Activated CD8-positive, alpha-beta memory T cell treated with anti-CD3 and anti-CD28 coated beads for 1 hour (primary cell): Measurements from ENCODE around the gene SLC44A5.
"Not testable (repeated sequence)": the region's sequence is repeated elsewhere in the genome, so short reads cannot be mapped to it uniquely, and the experiment has no call there.

Source experiments
- DNase-seq, 2 donors: peaks; one replicate each; pipeline ENCODE4 v3.0.0-alpha.2; 2020; ENCODE audit warnings: low read depth in 1 of 2; ENCODE audit errors: extremely low read depth in 1 of 2

The SLC44A5 gene

DNA sequence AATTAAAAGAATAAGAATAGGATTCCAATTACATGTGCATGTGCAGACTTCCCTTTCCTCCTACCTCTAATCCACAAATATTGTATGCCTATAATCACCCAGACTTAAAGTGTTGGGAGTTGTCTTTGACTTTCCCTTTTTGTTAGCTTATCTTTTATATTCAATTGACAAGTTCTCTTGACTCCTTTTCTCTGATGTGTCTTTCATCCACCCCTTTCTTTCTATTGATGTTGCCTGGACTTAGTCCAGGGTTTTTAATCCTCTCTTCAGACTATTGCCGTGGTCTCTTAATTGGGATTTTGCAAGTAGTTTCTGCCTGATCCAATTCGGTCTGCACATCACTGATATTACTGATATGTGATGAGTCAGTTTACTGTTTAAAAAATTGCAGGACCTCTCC lies 305.9 kb downstream of the SLC44A5 start:
- no peak for DNase-seq

- DNase-seq, result no peak
Observed at GRCh38 chr1:75293270-75293669, 317.6 kb downstream of the SLC44A5 start.

DNA sequence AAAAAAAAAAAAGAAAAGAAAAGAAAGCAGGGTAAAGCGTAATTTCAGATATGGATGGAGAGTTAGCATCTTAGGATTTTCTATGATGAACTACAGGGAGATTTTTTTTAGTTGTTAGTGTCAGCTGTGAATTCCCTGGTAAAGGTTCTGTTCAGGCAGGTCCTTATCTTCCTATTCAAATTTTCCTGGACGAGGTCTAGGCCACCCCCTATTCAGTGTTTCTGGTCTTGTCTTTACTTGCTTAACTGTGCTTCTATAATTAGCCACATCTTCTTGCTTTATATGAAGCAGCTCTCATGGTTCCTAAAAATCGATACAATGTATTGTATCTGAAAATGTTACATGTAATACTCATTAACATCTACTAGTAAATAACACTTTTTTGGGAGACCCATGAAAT lies 318.9 kb downstream of the SLC44A5 start:
- no peak for DNase-seq

GRCh38 chr1:75276385-75276784 lies 334.5 kb downstream of the SLC44A5 start:
- DNase-seq, result no peak

DNA sequence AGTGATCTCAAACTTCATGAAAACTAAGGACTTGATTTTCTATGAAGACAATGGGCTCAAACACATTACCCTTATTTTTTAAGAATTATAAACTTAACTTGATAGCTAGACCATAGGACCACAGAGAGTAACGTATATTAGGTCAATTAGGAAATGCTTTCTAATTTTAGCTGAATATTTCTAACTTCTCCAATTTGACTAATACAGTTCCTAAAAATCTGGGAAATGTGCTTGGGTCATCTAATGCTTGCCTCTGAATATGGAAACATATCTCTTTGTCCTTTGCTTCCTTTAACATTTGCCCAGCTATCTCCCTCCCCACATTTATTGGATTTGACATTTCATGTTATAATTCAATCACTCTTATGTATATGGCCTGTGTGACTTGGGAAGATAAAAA lies 335.3 kb downstream of the SLC44A5 start:
- no peak for DNase-seq

- no peak for DNase-seq
Observed at GRCh38 chr1:75274920-75275506, 335.9 kb downstream of the SLC44A5 start.

DNA sequence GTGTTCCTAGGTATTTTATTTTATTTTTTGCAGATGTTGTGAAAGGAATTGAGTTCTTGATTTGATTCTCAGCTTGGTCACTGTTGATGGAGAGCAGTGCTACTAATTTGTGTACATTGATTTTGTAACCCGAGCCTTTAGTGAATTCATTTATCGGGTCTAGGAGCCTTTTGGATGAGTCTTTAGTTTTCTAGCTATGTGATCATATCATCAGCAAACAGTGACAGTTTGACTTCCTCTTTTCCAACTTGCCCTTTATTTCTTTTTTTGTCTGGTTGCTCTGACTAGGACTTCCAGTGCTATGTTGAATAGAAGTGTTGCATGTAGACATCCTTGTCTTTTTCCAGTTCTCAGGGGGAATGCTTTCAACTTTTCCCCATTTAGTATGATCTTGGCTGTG lies 337.8 kb downstream of the SLC44A5 start:
- DNase-seq, result no peak

DNA sequence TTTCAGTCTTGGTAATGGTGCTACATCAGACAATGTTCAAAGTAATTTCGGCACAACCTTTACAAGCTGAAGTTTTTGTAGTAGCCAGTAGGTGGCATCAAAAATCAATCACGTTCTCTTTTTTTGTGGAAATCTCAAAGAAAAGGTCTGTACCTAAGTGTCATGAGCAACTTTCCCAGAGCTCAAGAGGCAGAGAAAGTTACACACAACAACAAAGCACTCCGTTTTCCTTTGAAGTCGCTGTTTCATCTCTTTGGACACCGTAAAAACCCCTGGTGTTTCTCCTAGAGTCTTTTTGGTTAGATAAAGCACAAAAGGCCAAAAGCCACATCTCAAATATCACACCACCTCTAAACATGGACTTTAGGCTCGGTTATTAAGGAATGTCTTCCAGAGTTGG lies 345.1 kb downstream of the SLC44A5 start:
- DNase-seq, result no peak

DNA sequence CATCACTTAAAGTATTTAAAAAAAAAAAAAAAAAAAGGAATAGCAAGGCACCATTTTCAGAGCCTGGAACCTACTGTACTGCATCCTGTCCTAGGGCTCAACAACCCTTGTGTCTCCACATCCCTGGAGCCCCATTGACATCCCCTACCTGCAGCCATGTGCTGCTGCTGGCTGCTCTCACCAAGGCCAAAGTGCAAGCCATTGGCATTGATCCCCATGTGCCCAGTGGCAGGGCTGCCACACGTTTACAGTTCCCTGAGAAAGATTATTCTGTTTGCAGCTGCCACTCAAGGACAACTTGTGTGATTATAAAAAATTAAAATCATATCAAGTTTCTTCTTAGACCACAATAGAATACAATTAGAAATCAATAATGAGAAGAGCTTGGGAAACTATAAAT lies 346.8 kb downstream of the SLC44A5 start:
- no peak for DNase-seq

- not testable (repeated sequence) for DNase-seq
Observed at GRCh38 chr1:75263616-75264015, 347.3 kb downstream of the SLC44A5 start.

DNA sequence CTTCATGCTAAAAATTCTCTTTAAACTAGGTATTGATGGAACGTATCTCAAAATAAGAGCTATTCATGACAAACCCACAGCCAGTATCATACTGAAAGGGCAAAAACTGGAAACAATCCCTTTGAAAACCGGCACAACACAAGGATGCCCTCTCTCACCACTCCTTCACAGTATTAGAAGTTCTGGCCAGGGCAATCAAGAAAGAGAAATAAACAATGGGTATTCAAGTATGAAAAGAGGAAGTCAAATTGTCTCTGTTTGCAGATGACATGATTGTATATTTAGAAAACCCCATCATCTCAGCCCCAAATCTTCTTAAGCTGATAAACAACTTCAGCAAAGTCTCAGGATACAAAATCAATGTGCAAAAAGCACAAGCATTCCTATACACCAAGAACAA lies 349.0 kb downstream of the SLC44A5 start:
- not testable (repeated sequence) for DNase-seq

DNA sequence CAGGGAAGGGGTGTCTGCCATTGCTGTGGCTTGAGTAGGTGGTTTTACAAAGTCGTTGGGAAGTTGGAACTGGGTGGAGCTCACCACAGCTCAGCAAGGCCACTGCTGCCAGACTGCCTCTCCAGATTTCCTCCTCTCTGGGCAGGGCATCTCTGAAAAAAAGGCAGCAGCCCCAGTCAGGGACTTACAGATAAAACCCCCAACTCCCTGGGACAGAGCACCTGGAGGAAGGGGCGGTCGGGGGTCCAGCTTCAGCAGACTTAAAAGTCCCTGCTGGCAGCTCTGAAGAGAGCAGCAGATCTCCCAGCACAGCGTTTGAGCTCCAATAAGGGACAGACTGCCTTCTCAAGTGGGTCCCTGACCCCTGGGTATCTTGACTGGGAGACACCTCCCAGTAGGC lies 352.6 kb downstream of the SLC44A5 start:
- no peak for DNase-seq

GRCh38 chr1:75257424-75257823 lies 353.5 kb downstream of the SLC44A5 start:
- no peak for DNase-seq

DNA sequence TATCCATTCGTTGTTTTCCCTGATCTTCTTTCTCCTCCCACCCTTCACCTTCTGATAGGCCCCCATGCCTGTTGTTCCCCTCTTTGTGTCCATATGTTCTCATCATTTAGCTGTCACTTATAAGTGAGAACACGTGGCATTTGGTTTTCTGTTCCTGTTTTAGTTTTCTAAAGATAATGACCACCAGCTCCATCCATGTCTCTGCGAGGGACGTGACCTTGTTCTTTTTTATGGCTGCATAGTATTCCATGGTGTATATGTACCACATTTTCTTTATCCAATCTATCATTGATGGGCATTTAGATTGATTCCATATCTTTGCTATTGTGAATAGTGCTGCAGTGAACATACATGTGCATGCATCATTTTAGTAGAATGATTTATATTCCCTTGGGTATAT lies 360.8 kb downstream of the SLC44A5 start:
- not testable (repeated sequence) for DNase-seq

GRCh38 chr1:75245239-75245638 lies 365.7 kb downstream of the SLC44A5 start:
- DNase-seq, result no peak

- no peak for DNase-seq
Observed at GRCh38 chr1:75243124-75243523, 367.8 kb downstream of the SLC44A5 start.

DNA sequence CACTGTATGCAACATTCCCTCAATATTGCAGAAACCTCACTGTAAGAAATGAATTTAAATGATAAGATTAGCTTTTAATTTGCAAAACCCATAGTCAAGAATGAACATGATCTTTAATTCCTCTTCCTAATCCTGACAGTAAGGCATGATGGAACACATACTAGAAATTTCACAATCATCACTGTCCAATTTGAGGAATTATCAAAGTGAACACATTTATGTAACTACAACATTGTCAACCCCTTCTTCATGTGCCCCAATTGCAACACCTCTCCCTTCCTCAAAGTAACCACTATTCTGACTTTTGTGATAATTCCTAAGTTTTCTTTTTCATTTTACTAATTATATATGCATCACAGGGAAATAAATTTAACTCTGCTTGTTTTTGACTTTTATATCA lies 373.6 kb downstream of the SLC44A5 start:
- DNase-seq, result no peak

DNA sequence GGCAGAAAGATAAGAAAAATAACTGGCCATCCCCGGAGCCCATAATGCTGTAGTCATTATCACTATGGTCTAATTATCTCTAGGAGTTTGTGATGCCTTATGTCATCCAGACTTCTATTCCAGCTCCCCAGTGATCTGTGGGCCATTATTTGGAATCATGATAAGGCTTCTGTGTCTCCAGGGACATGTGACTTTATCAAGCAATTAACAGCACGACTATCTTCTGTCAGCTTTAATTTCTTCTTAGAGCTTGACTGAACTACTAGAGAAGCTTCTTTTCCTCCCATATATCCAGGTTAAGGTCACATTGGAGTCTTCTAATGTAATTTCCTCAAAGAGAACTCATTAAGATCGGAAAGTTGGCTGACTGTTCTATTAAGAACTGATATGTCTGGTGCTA lies 376.4 kb downstream of the SLC44A5 start:
- no peak for DNase-seq

- DNase-seq, result no peak
Observed at GRCh38 chr1:75233302-75233929, 377.5 kb downstream of the SLC44A5 start.

GRCh38 chr1:75220072-75220471 lies 390.8 kb downstream of the SLC44A5 start:
- DNase-seq, result no peak

GRCh38 chr1:75214017-75214416 lies 396.9 kb downstream of the SLC44A5 start:
- DNase-seq, result no peak

- no peak for DNase-seq
Observed at GRCh38 chr1:75211648-75212047, 399.3 kb downstream of the SLC44A5 start.

- no peak for DNase-seq
Observed at GRCh38 chr1:75208862-75209261, 402.1 kb downstream of the SLC44A5 start.
